ENCODE results near the gene NKX1-2. TPM values are rescaled to one million over a fixed set of nuclear protein-coding genes. Genes with fewer than 3 reads are reported as not detected.
"Not testable (repeated sequence)": the region's sequence is repeated elsewhere in the genome, so short reads cannot be mapped to it uniquely, and the experiment has no call there.

The NKX1-2 gene
- total RNA-seq, 1 experiment from 2014 or later: not detected

DNA sequence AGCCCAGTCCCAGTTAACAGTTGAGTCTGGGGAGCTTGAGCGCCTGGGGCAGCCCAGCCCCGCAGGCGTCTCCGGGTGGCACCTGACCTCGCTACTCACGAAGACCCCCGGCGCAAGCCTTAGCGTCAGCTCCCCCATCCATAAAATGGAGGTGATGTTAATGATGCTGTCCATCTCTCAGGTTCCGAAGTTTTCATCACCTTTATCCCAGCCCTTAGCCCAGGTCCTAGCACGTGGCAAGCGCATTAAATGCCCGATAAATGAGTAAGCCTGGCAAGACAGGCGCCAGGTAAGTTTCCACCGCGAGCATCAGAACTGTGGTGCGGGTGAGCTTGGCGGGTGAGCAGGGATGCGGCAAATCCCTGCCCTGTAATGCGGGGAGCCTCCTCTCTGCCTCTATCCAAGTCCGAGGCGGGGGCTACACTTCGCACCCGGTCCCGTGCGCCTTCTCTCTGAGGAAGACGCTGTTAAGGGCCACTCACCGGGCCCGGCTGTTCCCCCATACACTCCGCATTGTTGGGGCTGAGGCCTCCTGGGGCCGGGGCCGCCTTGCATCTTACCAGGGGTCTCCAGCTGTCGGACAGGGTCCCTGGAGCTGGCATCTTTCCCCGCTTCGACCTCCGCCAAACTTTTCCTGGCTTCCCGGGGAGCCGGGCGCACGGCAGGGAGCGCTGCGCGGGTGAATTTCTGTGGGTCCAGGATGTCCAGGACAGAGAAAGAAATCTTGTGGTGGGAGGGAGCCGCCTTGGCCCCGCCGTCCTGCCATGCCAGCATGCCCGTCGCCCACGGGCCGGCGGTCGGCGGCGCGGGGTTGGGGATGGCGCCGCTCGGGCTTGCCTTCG lies 444 bp downstream of the NKX1-2 start:
- DNase-seq (ENCODE audit: low read depth): no peak

DNA sequence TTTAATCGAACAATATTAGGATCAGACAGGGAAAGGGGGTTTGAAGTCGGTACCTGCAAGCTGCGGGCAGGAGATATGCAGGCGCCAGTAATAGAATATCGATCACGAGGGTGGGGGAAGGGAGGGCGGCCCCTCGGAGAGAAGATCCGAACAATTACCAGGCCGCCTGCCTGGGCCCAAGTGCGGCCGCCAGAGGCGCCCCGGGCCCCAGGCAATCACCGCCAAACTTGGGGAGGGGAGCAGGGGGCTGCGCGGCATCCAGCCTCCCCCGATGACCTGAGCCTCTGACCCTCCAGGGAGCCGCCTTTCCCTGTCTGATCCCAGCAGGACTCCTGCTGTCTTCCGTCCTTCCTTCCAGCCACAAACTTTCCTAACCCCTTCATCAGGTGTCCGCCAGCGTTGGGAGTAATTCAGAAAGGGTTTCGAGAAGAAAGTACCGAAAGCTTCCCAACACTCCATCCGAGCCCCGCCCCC lies 1.1 kb downstream of the NKX1-2 start:
- no peak for DNase-seq (ENCODE audit: low read depth)

DNA sequence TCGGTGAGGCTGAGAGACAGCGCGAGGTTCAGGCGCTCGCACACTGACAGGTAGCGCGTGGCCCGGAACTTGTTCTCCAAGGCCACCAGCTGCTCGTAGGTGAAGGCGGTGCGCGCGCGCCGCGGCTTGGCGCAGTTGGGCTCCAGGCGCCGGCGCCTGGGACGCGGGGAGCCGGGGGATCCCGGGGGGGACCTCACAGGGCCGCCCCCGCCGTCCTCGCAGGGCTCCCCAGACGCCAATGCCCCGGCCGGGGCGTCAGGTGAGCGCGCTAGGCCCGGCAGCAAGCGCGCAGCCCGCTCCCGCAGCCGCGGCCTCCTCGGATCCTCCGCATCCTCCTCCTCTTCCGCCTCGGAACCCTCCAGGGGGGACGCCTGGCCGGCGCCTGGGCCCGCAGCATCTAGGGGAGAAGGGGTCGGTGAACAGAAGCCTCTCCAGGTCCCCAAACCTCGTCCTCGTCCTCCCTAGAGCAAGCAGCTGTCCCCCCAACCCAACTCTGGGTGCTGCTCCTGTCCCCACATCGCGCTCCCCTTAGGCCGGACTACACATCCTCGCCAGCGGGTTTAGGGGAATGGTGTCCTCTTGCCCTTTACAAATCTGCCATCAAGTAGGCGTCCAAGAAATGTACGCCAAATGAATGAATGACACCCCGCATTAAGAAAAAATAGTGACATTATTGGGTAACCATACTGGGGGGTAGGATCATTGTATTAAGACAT lies 1.9 kb downstream of the NKX1-2 start:
- no peak for DNase-seq (ENCODE audit: low read depth)

DNA sequence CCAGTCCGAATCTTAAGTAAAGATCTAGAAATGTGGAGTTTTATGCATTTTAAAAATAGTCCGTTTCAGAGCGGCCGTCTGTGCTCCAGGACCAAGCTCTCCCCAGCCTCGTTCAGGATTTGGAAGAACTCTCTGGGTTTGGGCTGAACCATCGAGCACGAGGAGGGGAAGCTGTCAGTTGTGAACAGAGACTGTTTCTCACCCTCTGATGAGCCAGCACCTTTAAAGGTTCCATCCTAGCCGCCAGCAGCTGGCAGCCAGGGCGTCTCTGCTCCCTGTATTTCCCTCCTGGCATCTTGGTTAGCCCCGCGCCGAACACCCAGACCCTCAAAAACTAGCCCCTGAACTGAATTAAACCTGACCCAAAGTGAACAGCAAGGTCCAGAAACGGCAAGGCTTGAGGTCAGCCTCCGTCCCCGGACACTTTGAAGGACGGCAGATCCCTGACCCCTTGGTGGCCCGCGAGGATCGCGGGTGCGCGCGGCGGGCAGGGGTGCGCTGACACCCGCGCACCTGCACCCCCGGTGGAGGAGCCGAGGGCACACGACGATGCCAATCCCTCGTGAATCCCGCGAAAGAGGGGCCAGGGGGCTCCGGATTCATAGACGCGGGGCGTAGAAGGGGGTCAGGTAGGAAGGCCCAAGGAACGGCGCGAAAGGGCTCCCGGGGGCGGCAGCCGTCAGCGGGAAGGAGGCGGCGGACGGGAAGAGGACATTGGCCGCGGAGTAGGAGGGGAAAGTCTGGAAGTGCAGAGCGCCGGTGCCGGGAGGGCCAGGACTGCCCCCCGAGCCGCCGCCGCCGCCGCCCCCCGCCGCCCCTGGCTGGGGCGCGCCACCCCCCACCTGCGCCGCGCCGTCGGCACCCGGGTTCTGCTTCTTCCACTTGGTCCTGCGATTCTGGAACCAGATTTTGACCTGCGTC lies 2.7 kb downstream of the NKX1-2 start:
- DNase-seq (ENCODE audit: low read depth): no peak

DNA sequence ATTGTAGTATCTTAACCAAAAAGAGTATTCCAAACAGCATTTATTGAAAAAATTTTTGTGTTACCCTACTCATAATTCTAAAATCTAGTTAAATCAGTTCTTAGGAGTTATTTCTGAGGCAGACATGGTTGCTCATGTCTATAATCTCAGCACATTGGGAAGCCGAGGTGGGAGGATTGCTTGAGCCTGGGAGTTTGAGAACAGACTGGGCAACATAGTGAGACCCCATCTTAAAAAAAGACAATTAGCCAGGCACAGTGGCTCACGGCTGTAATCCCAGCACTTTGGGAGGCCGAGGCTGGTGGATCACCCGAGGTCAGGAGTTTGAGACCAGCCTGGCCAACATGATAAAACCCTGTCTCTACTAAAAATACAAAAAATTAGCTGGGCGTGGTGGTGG lies 8.1 kb downstream of the NKX1-2 start:
- DNase-seq (ENCODE audit: low read depth): not testable (repeated sequence)

DNA sequence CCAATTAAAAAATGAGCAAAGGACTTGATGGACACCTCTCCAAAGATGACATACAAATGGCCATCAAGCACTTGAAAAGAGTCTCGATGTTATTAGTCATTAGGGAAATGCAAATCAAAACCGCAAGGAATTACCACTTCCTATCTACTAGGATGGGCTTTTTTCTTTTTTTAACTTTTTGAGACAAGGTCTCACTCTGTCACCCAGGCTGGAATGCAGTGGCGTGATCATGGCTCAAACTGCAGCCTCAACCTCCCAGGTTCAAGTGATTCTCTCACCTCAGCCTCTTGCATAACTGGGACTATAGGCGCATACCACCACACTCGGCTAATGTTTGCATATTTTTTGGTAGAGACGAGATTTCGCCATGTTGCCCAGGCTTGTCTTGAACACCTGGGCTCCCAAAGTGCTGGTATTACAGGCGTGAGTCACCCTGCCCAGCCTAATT lies 13.6 kb downstream of the NKX1-2 start:
- peak; percentile 69 for DNase-seq (ENCODE audit: low read depth)

DNA sequence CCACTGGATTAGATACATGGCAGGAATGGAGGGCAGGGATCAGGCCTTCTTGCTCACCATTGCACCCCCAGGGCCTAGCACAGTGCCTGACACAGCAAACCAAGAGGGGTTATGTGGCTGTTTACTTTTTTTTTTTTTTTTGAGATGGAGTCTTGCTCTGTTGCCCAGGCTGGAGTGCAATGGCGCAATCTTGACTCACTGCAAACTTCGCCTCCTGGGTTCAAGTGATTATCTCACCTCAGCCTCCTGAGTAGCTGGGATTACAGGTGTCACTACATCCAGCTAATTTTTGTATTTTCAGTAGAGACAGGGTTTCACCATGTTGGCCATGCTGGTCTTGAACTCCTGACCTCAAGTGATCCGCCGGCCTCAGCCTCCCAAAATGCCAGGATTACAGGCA lies 14.2 kb downstream of the NKX1-2 start:
- not testable (repeated sequence) for DNase-seq (ENCODE audit: low read depth)

DNA sequence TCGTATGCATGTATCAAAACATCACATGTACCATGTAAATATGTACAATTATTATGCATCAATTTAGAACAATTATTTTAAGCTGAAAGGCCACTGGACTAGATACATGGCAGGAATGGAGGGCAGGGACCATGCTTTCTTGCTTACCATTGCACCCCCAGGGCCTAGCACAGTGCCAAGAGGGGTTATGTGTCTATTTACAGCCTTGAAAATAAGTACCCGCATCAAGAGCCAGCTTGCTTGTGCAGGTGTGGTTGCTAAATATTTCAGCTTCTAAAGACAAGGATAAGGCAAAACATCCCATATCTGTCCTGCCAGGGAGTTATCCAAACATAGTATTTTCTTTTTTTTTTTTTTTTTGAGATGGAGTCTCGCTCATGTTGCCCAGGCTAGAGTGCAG lies 16.4 kb downstream of the NKX1-2 start:
- DNase-seq (ENCODE audit: low read depth): no peak

DNA sequence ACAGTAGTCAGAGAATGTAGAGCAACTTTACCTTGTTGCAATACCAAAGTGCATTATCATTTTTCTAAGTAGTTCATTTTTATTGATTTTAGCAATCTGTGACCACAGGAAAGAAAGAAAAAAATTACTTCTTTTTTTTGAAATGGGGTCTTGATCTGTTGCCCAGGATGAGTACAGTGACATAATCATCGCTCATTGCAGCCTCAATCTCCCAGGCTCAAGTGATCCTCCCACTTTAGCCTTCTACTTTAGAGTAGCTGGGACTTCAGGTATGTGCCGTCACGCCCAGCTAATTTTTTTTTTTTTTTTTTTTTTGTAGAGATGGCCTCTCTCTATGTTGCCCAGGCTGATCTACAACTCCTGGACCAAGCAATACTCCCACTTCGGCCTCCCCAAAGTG lies 19.8 kb downstream of the NKX1-2 start:
- DNase-seq (ENCODE audit: low read depth): no peak

DNA sequence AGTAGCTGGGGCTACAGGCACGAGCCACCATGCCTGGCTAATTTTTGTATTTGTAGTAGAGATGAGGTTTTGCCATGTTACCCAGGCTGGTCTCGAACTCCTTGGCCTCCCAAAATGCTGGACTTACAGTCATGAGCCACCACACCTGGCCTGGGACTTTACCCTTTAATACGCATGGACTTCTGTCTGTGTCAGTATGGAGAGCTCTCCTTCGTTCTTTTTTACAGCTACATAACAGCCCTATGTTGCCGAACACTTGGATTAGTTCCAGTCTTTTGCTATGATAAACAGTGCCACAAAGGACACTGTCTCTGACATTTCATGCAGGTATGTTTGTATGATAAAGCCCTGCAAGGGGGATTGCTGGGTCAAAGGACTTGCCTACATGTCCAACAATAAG lies 20.3 kb downstream of the NKX1-2 start:
- DNase-seq (ENCODE audit: low read depth): no peak

DNA sequence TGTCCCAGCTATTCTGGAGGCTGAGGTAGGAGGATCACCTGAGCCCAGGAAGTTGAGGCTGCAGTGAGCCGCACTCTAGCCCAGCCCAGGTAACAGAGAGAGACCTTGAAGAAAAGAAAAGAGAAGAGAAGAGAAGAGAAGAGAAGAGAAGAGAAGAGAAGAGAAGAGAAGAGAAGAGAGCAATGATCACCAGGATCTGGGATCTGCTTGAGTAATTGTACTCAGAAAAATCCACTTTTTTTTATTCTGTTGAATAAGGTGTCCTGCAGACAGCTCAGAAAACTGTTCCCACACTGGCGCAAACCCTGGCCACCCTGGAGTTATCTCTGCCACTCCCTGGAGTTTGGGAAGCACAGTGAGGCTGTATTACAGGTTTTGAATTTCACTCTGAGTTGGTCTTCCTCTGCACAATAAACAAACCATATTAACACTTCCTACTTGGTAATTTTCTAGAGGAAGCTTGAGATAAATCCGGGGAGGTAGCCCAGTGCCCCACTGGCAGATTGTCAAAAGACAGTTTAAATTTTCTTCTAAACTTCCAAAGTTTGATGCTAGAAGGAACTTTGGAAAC lies 21.5 kb downstream of the NKX1-2 start:
- no peak for DNase-seq (ENCODE audit: low read depth)

DNA sequence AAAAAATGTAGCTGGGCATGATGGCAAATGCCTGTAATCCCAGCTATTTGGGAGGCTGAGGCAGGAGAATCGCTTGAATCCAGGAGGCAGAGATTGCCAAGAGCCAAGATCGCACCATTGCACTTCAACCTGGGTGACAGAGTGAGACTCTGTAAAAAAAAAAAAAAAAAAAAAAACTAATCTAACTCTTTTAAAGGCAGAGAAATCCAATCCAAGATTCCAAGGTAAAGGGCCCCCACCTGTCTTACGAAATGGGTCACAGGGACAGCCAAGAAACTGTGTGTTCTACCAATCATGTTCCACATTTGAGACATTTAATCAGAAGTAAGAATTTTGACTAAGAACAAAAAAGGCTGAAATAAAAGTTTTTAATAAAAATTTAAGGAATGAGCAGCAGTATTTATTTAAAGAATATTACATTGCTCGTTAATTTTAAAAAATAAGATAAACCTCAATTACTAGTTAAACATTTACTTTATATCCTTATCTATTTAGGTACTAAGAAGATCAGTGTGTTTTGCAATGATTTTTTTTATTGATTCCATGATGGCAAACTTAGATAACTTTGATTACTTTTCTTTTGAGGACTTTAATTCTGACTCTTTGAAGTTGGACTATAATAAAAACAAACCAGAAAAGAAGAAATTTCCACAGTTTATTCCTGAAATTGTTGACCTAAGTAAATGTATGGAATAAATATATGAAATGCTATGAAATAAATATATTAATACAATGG lies 24.4 kb downstream of the NKX1-2 start:
- no peak for DNase-seq (ENCODE audit: low read depth)

DNA sequence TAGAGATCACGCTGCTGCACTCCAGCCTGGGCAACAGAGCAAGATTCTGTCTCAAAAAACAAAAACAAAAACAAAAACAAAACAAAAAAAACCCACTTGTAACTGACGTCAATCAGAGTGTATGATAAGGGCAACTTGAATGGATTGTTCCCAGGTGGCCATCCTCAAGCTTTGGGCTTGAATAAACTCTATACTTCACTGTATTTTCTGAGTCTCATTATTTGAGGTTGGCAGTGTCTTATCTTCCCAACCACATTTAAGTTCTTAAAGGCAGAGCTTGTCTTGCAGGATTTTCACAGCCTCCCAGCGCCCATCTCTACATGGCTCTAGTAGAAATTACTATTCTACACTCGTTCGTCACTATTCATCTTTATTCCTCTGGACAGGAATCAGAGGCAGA lies 26.0 kb downstream of the NKX1-2 start:
- DNase-seq (ENCODE audit: low read depth): no peak

DNA sequence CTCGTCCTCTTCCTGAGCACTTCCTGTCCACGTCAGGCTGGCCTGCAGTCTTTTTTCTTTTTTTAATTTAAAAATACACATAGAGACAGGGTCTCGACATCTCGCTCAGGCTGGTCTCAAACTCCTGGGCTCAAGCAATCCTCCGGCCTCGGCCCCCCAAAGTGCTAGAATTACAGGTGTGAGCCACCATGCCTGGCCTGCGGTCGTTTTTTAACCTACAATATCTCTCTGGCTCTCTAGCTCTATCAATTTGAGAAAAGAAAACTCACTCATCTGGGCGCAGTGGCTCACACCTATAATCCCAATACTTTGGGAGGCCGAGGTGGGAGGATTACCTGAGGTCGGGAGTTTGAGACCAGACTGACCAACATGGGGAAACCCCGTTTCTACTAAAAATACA lies 27.1 kb downstream of the NKX1-2 start:
- no peak for DNase-seq (ENCODE audit: low read depth)

DNA sequence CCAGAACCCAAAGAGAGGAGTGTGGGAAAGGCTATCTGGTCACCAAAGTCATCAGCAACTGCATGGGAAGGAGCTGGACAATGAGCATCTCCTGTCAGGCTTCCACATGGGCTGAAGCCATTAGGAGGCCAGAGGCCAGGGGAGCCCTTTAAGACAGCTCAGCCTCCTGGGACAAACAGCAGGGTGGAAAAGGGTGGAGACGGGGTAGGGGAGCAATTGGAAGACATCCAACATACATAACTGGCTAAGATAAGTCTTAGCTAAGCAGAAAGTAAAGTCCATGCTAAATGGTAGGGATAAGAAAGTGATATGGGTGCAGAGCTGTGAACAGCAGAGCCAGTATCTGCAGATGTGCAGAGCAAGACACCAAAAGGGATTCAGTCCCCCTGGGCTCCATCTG lies 29.6 kb downstream of the NKX1-2 start:
- DNase-seq (ENCODE audit: low read depth): no peak

DNA sequence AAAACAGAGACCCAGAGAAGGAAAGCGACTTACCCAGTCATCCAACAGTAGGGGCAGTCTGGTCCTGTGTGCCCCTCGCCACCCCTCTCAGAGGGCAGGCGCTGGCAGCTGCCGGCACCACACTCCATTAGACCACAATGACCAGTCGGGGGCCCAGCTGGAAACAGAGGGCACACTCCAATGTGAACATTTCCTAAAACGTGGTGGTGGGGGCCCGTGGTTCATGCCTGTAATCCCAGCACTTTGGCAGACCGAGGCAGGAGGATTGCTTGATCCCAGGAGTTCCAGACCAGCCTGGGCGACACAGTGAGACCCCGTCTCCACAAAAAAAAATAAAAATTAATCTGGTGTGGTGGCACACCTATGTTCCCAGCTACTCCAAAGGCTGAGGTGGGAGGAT lies 30.2 kb downstream of the NKX1-2 start:
- DNase-seq (ENCODE audit: low read depth): no peak

DNA sequence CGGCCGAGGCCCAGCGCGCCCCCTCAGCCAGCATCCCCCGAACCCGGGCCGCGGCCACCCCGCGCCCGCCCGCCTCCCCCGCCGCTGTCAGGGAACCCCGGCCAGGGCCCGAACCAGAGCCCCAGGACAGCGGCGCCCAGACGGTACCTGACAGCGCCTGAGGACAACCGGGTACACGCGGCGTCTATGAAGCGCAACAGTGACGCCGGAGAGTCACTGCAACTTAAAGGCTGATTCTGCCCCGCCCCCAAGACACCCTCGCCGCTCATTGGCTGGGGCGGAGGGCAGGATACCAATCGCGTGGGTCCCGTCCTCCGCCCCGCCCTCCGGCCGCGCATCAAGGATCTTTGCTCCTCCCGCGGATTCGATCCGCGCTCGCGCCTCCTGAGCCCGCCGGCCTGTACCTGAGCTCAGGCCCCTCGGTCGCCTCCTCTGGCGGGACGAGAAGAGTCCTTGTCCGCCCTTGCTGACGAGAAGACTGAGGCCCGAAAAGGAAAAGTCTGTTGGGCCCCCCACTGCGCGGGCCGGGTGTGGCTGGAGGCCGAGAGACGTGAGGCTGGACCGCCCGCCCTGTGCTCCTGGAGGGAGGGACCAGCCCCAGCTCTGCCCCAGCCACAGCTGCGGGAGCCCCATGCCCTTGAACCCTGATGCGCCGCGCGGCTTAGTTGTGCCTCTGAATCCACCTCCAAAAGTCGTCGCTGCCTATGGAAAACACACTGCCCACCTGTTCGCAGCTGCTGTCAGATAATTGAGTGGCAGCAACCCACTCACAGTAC lies 30.9 kb downstream of the NKX1-2 start, which contains the start of gene OAT:
Gene OAT, minus strand, starts transcription at position 198 of the 776 bp plus-strand sequence. CDS start 6,752 bp downstream, outside the sequence.
- peak; percentile 93 for DNase-seq (ENCODE audit: low read depth)

DNA sequence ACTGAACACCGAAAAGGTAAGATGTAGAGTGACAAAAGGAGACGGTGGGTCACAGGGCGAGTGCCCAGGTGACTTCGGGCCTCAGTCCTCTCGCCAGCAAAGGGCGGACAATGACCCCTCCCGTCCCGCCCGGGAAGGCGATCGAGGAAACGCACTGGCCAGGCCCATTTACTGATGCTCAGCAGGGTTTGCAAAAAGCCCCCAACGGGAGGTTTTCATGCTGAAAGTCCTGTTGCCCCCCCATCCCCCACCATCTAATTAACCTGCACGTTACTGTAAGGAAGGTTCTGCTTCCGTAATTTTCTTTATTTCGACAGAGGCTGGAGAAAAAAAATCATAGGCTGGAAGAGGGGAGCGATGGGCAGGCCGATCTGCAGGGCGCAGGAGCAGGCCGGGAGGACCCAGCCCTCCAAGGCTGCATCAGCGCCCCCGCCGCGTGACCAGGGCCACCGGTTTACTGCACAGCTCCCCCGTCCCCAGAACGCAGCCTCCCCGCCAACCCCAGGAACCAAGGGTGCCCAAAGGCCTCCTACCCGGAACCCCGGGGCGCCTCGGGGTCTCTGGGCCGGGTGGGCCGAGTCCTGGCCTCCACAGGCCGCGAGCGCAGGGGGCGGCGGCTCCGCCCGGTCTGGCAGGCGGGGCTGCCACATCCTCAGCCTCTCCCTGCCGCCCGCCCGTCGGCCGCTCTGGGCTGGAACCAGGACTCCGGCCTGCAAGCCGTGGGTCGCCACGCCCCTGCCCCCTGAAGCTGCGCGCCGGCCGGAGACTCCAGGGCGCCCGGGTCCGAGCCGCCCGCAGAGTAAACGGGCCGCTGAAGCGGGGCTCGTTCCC lies 31.7 kb downstream of the NKX1-2 start:
- DNase-seq (ENCODE audit: low read depth): peak; percentile 55

DNA sequence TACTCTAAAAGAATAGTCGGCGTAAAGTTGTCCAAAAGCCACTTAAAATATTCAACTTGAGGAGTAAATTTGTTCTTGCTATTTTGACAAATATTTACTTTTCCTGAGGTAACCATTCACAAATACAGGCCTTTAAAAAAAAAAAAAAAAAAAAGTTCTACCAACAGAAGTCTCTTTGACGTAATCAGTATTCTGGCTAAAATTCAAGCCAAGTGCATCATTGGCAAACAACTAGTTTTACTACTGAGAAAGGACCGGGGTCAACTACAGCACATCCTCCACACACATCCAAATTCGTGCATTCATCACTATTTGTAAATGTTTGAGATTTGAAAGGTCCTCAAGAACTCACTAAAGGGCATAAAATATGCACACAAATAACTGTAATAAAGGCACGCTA lies 33.1 kb downstream of the NKX1-2 start:
- DNase-seq (ENCODE audit: low read depth): peak; percentile 21

Measured in RPMI7951 (cell line).